ENCODE data around the gene TMEM51.

DNA sequence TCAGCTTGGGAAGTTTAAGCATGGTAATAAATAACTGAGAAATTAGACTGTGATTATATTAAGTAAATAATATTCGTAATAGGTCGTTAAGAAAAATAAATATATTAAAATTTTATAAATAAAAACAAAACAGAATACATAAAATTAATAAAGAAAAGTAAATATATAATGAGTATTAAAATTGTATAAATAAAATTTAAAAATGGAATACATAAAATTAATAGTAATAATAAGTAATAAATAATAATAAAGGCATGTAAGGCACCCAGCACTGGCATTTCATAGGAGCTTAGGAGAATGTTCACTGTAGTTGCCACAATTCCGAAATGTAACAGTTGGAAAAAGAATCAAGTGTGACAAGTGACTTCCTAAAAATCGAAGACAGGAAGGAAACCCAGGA is 47.7 kb downstream of the TMEM51 start:
- no peak for TF ChIP-seq POLR2AphosphoS5 (IDR thresholded peaks at IDR 0.05; ENCODE audit: low read depth, low read length)
- TF ChIP-seq SIN3A (IDR thresholded peaks at IDR 0.05; ENCODE audit: borderline replicate concordance, insufficient read depth, low read length) = no peak
- no peak for TF ChIP-seq TAF1 (IDR thresholded peaks at IDR 0.05; ENCODE audit: borderline replicate concordance, insufficient read depth, low read length)
- TF ChIP-seq, protein P1, sequence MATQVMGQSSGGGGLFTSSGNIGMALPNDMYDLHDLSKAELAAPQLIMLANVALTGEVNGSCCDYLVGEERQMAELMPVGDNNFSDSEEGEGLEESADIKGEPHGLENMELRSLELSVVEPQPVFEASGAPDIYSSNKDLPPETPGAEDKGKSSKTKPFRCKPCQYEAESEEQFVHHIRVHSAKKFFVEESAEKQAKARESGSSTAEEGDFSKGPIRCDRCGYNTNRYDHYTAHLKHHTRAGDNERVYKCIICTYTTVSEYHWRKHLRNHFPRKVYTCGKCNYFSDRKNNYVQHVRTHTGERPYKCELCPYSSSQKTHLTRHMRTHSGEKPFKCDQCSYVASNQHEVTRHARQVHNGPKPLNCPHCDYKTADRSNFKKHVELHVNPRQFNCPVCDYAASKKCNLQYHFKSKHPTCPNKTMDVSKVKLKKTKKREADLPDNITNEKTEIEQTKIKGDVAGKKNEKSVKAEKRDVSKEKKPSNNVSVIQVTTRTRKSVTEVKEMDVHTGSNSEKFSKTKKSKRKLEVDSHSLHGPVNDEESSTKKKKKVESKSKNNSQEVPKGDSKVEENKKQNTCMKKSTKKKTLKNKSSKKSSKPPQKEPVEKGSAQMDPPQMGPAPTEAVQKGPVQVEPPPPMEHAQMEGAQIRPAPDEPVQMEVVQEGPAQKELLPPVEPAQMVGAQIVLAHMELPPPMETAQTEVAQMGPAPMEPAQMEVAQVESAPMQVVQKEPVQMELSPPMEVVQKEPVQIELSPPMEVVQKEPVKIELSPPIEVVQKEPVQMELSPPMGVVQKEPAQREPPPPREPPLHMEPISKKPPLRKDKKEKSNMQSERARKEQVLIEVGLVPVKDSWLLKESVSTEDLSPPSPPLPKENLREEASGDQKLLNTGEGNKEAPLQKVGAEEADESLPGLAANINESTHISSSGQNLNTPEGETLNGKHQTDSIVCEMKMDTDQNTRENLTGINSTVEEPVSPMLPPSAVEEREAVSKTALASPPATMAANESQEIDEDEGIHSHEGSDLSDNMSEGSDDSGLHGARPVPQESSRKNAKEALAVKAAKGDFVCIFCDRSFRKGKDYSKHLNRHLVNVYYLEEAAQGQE (IDR thresholded peaks at IDR 0.05; ENCODE audit: insufficient read depth in 1 of 2, low read depth in 2 of 2, low read length in 2 of 2) = no peak
